ENCODE data around the gene FGFR3.

Gene FGFR3

GRCh38 chr4:1755297-1755696 lies 37.8 kb upstream of the FGFR3 start:
- Histone ChIP-seq H3K27ac (no peak overlapping the region), H3K9me3 (ENCODE audit: control insufficient read depth, low read length) (no peaks in the 10 kb centered on the region), H3K4me3 (ENCODE audit: low read depth, low read length) (no peak overlapping the region), H3K4me1 (no peaks in the 10 kb centered on the region), H3K36me3 (ENCODE audit: control insufficient read depth, insufficient read depth, low read length) (no peaks in the 10 kb centered on the region), H3K9ac (no peak overlapping the region), H3K27me3 (ENCODE audit: control insufficient read depth, insufficient read depth, low read length) (no peaks in the 10 kb centered on the region), H3K79me2 (no peaks in the 10 kb centered on the region), H2AFZ (no peak overlapping the region), H3K4me2 (ENCODE audit: low read length) (no peak overlapping the region)
- TF ChIP-seq CTCF (IDR thresholded peaks at IDR 0.05): no peak

GRCh38 chr4:1756079-1756478 lies 37.0 kb upstream of the FGFR3 start:
- H3K27ac ChIP-seq: no peak overlapping the region
- H3K9me3 ChIP-seq (ENCODE audit: control insufficient read depth, low read length): no peaks in the 10 kb centered on the region
- no peak overlapping the region for H3K4me3 ChIP-seq (ENCODE audit: low read depth, low read length)
- no peak for TF ChIP-seq CTCF (IDR thresholded peaks at IDR 0.05)
- no peaks in the 10 kb centered on the region for H3K4me1 ChIP-seq
- no peaks in the 10 kb centered on the region for H3K27me3 ChIP-seq (ENCODE audit: control insufficient read depth, insufficient read depth, low read length)
- H3K36me3 ChIP-seq (ENCODE audit: control insufficient read depth, insufficient read depth, low read length): no peaks in the 10 kb centered on the region
- H3K79me2 ChIP-seq: no peaks in the 10 kb centered on the region
- H3K9ac ChIP-seq: no peak overlapping the region
- H2AFZ ChIP-seq: no peak overlapping the region
- no peak overlapping the region for H3K4me2 ChIP-seq (ENCODE audit: low read length)

GRCh38 chr4:1756893-1757779 lies 36.0 kb upstream of the FGFR3 start:
- no peak overlapping the region for H3K4me2 ChIP-seq (ENCODE audit: low read length)
- no peaks in the 10 kb centered on the region for H3K9me3 ChIP-seq (ENCODE audit: control insufficient read depth, low read length)
- H3K79me2 ChIP-seq: no peaks in the 10 kb centered on the region
- no peak for TF ChIP-seq CTCF (IDR thresholded peaks at IDR 0.05)
- no peak overlapping the region for H3K9ac ChIP-seq
- no peak overlapping the region for H2AFZ ChIP-seq
- no peak overlapping the region for H3K4me3 ChIP-seq (ENCODE audit: low read depth, low read length)
- no peaks in the 10 kb centered on the region for H3K36me3 ChIP-seq (ENCODE audit: control insufficient read depth, insufficient read depth, low read length)
- H3K27ac ChIP-seq: no peak overlapping the region
- H3K4me1 ChIP-seq: no peaks in the 10 kb centered on the region
- H3K27me3 ChIP-seq (ENCODE audit: control insufficient read depth, insufficient read depth, low read length): no peaks in the 10 kb centered on the region

GRCh38 chr4:1757836-1758235 lies 35.3 kb upstream of the FGFR3 start:
- no peak overlapping the region for H3K4me2 ChIP-seq (ENCODE audit: low read length)
- no peaks in the 10 kb centered on the region for H3K36me3 ChIP-seq (ENCODE audit: control insufficient read depth, insufficient read depth, low read length)
- no peak overlapping the region for H2AFZ ChIP-seq
- H3K4me3 ChIP-seq (ENCODE audit: low read depth, low read length): no peak overlapping the region
- no peaks in the 10 kb centered on the region for H3K9me3 ChIP-seq (ENCODE audit: control insufficient read depth, low read length)
- no peak overlapping the region for H3K9ac ChIP-seq
- no peaks in the 10 kb centered on the region for H3K79me2 ChIP-seq
- H3K27ac ChIP-seq: no peak overlapping the region
- no peaks in the 10 kb centered on the region for H3K27me3 ChIP-seq (ENCODE audit: control insufficient read depth, insufficient read depth, low read length)
- no peak for TF ChIP-seq CTCF (IDR thresholded peaks at IDR 0.05)
- no peaks in the 10 kb centered on the region for H3K4me1 ChIP-seq
